GM19452 (cell line): ENCODE data around the gene ZFR.
"Not testable (repeated sequence)": the region's sequence is repeated elsewhere in the genome, so short reads cannot be mapped to it uniquely, and the experiment has no call there.

ENCODE experiments used
- ATAC-seq: cut with Tn5 transposase; IDR thresholded peaks from one replicate; pipeline ENCODE4 v1.9.1; 2021; ENCODE audit not compliant: unreplicated experiment

ZFR gene

GRCh38 chr5:32325062-32325461 is 119.5 kb downstream of the ZFR start:
- ATAC-seq, result peak; percentile 58

DNA sequence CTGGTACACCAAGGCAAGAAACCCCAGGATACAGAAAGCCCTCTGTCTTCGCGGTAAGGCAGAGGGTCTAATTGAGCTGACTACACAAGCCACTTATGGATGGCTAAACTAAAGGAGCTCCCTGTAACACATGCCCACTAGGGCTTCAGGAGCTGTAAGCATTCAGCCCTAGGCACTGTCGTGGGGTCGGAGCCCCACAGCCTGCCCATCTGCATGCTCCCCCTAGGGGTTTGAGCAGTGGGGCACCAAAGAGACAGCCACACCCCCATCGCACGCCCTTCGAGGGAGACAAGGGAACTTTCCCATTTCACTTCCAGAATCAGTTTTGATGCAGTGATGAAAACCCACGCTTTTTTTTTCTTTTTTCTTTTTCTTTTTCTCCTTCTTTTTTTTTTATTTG is 120.8 kb downstream of the ZFR start:
- ATAC-seq, result no peak

GRCh38 chr5:32322882-32323281 is 121.7 kb downstream of the ZFR start:
- no peak for ATAC-seq

- ATAC-seq, result not testable (repeated sequence)
Observed at GRCh38 chr5:32321787-32322186, 122.8 kb downstream of the ZFR start.

DNA sequence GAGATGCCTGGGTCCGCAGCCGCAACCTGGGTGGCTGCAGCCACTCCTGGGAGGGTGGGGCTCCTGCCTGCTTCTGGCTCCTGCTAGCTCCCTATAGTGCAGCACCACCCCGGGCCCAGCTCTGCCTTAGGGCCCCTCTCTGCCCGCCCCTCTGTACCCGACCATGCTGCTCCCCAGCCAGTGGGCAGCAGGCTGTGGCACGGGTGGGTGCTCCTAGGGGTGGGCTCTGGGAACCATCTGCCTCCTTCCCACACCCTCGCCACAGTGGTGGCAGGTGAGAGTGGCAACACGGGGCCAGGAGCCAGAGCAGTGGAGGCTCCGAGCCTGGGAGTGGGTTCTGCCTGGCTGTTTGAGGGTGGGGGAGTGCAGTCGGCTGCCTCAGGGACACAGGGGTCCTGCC is 124.0 kb downstream of the ZFR start:
- ATAC-seq, result no peak

DNA sequence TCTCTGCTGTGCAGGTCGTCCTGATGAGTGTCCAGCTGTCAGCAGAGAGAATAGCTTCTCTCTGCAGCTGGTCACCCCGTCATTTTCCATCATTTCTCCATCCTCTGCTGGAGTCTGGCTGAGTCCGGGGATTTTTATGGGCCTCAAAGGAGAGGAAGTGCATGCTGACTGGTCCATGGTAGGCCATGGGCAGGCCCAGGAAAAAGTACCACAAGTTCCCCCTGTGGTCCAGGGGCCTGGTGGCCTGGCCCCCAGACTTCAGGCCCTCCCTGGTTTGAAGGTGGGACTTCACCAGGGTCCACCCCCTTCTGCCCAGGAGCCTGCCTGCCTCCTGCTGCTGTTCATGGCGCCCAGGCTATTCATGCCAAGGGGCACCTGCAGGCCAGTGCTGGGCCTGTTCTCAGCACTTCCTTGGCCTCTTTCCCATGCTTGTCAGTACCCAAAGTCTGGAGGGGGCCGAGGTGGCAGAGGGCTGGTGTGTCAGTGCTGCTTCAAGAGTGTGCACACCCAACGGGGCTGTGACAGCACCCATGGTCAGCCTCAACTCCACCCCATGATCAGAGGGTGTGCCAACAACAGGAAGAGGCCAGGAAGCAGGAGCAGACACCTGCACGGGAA is 124.5 kb downstream of the ZFR start:
- no peak for ATAC-seq

GRCh38 chr5:32319392-32319791 is 125.1 kb downstream of the ZFR start:
- no peak for ATAC-seq

GRCh38 chr5:32317041-32317440 is 127.5 kb downstream of the ZFR start:
- no peak for ATAC-seq

GRCh38 chr5:32315221-32316014 is 129.1 kb downstream of the ZFR start:
- ATAC-seq, result no peak

GRCh38 chr5:32314658-32315057 is 129.9 kb downstream of the ZFR start:
- ATAC-seq, result no peak

GRCh38 chr5:32314152-32314488 is 130.4 kb downstream of the ZFR start:
- not testable (repeated sequence) for ATAC-seq

DNA sequence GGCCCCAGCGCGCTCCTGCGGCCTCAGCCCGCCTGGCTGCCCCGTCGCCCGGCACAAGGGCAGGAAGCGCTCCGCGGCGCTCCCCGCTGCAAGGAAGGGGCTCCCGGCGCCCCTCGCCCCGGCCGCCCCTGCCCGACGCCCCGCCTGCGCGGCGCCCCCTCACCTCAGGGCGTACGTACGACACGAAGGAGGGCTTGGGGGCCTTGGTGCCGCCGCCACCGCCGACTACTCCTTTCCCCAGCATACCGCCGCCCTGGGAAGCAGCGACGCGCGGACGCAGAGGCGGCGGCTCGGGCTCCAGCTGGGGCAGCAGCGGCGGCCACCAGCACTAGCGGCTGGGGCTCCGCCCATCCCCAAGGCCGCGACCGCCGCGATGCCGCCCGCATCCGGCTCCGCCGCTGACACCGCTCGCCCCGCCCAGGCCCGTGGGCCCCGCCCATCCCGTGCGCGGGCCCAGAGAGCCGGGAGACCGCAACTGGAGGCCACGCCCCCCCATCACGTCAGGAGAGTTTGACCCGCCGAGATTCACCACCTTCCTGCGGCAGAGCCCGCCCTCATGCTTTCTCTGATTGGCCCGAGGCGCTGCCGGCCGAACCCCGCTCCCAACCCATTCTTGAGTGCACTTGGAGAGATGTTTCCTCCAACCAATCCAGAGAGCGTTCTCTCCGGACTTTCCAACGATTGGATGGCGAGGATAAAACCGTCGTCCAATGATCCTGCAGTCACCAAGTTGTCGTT is 131.8 kb downstream of the ZFR start, which contains the start of gene MTMR12:
TSS of gene MTMR12 (minus strand) at position 345 of the 738 bp plus-strand sequence. CDS start at position 244, 101 bp downstream.
- ATAC-seq, result peak; percentile 94

DNA sequence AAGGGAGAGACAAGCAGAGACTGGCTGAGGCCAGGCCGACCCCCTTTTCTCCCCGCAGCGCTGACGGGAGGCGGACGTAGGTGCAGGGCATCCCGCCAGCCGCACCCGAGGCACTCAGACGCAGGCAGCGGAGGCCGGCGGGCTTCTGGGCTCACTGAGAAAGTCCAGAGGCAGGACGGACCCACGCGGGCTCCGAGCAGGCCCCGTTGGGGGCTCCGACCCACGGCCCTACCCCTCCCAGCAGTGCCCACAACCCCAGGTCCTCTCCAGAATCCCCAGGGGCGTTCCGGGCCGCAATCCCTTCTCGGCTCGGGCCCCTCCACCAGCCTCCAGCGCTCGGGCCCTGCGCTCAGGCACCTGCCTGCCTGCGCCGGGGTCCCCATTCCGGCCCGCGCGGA is 132.3 kb downstream of the ZFR start:
- ATAC-seq, result peak; percentile 32

DNA sequence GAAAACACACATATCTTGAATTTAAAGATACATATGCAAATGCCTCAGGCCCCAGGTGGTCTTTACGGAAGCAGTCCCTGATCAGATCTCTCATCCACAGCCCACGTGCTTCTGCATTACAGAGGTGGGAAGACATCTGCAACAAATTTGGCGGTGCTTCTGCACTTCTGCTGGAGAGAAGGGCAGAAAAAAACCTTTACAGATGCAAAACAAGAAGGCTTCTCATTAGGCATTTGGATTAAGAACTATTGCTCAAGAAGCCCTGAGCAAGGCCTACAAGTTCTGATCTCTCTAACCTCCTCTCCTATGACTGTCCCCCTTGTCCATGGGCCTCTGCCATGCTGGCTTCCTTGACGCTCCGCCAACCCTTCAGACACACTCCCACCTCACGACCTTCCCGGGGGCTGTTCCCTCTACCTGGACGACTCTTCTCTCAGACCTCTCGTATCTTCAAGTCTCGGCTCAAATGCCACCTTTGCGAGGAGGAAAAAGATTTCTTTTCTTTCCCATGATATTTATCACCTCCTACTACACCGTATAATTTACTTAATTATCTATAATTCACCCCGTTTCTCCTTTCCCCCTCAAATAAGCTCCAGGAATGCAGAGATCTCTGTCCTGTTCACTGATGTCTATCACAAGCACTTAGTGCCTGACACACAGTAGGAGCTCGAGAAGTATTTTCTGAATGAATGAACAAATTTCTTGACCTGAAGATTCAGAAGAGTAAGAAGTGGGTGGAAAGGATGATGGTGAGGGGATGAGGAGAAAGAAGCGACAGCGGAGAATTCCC is 132.9 kb downstream of the ZFR start:
- no peak for ATAC-seq

DNA sequence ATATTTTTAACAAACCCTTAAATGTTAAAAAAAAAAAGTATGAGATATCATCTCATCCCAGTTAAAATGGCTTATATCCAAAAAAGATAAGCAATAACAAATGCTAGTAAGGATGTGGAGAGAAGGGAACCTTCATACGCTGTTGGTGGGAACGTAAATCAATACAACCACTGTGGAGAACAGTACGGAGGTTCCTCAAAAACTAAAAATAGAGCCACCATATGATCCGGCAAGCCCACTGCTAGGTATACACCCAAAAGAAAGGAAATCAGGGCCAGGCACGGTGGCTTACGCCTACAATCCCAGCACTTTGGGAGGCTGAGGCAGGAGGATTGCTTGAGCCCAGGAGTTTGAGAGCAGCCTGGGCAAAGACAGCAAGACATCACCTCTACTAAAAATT is 134.8 kb downstream of the ZFR start:
- ATAC-seq, result no peak

- no peak for ATAC-seq
Observed at GRCh38 chr5:32308946-32309345, 135.6 kb downstream of the ZFR start.

DNA sequence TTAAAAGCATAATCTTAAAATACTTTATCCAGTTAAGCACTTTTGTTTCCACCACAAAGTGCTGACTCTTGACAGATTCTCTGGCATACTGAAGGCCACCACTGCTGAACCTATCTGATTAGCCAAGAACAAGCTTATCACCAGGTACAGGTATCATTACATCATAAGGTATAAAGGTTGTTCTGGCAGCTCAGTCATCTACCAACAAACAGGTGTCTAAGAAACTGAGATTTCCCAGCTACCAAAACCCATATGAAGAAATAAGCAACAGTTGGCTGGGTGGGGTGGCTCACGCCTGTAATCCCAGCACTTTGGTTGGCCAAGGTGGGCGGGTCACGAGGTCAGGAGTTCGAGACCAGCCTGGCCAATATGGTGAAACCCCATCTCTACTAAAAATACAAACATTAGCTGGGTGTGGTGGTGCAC is 136.8 kb downstream of the ZFR start:
- ATAC-seq, result no peak

DNA sequence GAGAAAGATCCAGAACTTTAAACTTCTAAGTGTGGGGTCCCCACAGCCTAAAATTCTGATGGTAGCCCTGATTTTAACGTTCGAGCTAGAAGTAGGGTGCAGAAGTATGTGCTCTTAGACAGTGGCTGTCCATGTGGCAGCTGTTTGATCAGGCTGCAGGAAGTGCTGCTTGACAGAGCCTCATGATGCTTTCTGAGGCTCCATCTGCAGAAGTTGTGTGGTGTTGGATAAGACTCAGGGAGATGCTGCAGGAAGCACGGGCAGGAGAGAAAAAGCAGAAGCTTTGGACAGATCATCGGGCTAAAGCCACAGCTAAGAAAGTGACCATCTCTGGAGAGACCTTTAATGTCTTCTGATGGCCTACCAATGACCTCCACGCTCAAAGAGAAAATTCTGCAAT is 139.9 kb downstream of the ZFR start:
- no peak for ATAC-seq
